NCI-H345 treated with DMSO at 0.1 percent for 48 hours (cell line): ENCODE data around the gene ERC1.
A peak's percentile ranks its signal among the peaks of the same experiment; 100 is the strongest.

ENCODE experiments used
- DNase-seq: peaks from one replicate; lab custom pipeline; 2025; ENCODE audit not compliant: unreplicated experiment; lab: John Stamatoyannopoulos, UW

The ERC1 gene

DNA sequence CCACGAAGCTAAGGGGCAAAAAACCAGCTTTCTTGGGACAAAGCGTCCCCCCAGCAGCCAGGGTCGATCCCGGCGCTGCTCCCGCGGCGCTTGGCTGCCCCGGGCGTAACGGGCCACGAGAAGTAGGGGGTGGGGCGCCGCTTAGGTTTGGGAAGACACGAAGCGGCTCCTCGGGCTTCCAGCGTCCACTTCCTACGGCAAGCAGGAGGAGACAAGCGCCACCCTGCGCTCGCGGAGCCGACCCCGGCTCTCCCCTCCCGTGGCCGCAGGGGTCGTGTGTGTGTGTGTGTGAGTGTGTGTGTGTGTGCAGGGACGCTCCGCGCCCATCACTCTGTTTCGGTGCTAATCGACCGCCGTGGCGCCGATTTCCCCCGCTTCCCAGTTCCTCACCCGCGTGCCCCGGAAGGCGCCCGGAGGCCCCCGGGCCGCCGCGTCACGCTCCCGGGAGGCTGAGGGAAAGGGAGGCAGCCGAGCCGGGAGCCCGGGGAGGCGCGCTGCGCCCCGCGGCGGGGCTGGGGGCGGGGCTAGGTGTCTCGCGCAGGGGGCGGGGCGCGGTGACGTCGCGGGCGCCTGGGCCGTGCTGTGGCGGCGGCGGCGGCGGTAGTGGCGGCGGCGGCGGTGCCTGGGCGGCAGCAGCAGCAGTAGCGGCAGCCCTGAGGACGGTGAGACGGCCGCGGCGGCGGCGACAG lies at the start of gene ERC1:
Gene ERC1, plus strand, starts transcription at position 563 of the 689 bp plus-strand sequence. CDS start 36,681 bp downstream, outside the sequence.
- DNase-seq, result peak; percentile 77

DNA sequence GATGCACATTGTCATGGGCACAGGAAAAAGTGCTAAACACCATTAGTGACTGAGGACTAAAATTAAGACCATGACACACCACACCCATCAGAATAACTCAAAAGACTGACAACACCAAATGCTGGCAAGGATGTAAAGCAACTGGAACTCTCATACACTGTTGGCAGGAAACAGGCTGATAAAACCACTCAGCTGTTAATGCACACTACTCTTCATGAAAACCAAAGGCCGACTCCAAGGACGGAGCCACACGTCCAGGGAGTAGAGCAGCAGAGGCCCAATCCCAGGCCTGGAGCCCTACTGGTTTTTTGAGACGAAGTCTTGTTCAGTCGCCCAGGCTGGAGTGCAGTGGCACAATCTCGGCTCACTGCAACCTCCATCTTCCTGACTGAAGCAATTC lies 48.0 kb upstream of the ERC1 start:
- DNase-seq, result no peak

DNA sequence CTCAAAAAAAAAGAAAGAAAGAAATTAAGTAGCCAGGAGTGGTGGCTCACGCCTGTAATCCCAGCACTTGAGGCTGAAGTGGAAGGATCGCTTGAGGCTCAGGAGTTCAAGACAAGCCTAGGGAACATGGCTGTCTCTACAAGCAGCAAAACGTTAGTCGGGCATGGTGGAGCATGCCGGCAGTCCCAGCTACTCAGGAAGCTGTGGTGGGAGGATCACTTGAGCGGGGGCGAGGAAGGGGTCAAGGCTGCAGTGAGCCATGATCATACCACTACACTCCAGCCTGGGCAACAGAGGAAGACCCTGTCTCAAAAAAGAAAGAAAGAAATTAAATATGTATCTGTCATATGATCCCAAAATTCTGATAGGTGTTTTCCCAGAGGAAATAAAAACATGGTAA lies 46.8 kb upstream of the ERC1 start:
- no peak for DNase-seq

DNA sequence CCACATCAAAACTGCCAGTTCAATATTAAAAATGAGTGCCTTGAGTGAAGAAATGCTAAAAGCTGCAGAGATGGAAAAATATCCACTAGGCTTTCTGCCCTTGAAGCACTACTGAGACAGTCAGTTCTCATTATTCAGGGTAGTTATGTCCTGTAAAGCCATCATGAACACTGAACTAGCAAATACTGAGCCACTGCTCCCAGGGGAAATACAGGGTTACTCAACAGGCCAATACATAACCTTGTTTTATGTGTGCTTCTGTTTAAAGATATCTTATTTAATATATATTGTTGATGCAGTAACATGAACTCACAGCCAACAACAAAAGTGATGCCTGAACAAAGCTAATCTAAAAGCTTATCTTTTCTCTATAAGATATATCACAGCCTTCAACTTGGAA lies 44.8 kb upstream of the ERC1 start:
- DNase-seq, result no peak

DNA sequence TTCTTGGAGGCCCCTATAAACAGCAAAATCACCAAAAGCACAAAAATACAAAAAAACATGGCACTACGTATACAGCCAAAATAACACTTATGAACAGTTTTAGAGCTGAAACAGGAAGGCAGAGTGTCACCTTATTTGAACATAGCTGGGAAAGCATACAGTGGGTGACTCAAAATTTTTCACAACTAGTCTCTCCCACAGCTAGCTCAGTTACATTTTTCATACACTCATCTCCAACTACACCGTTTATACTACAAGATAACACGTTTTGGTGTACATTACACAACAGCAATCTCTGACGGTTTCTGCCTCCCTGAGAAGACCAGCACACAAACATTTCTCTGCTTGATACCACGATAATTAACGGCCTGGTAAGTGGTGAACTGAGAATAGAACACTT lies 44.4 kb upstream of the ERC1 start:
- no peak for DNase-seq

DNA sequence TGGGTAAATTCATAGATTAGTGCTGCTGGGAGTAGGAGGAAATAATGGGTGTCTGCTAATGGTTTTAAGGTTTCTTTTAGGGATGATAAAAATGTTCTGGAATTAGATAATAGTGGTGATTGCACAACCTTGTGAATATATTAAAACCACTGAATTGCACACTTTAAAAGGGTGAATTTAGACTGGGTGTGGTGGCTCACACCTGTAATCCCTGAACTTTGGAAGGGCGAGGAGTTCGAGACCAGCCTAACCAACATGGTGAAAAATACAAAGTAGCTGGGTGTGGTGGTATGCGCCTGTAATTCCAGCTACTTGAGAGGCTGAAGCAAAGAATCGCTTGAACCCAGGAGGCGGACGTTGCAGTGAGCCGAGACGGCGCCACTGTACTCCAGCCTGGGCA lies 42.8 kb upstream of the ERC1 start:
- DNase-seq, result no peak

DNA sequence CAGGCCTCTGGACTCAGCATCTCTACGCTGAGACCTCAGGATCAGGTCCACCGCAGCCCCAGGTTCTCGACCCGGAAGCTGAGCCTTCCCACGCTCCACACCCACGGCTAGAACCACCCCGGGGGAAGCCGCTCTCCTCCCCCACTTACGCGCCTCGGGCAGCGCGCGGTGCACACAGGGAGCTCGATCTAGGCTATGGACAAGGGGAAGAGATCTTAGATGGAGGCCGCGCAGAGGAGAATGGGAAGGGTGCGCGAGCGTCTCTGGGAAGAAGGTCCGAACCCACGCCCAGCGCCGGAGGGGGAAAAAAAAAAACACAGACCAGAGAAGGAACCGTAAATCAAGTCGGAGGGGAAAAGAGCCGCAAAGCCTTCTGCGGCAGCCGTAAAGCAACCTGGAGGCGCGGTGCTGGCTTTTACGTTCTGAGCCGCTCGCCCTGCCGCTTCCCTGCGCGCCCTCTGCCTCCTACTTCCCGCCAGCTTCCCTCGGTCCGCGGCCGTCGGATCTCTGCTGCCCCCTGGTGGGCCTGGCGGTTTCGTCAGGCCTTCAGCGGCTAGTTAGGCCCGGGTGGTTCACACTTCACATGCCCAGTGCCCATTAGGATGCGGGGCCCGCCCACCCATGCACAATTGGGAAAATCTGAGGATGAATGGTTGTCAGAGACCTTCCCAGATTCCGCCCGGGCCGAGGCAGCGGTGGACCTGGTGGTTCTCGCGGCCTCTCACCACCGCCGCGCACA lies 41.4 kb upstream of the ERC1 start, which contains the start of gene RAD52:
Gene RAD52, minus strand, starts transcription at position 242 of the 739 bp plus-strand sequence. CDS start 16,636 bp downstream, outside the sequence.
- DNase-seq, result peak; percentile 97

DNA sequence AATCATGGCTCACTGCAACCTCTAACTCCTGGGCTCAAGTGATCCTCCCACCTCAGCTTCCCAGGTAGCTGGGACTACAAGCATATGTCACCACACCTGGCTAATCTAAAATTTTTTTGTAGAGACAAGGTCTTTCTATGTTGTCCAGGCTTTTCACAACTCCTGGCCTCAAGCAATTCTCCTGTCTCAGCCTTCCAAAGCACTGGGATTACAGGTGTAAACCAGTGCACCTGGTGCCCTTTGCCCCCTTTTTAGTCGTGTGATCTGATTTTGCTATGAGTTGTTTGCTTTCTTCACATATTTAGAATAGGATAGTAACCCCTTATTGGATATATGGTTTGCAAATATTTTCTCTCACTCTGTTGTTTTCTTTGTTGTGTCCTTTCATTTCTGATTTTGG lies 39.8 kb upstream of the ERC1 start:
- no peak for DNase-seq

DNA sequence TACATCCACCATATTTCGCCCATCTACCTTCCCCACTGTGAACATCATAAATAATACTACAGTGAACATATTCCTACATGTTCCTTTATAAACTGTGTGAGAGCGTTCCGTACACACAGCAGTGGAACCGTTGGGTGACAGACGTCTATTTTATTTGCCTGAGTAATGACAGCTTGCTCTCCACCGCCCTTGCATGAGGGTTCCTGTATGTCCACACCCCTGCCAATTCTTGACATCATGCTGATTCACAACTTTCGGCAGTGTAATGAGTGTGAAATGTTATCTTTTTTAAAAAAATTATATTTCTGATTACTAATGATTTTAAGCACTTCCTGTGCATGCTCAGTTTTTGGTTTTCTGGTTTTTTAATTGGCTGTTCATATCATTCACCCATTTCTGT lies 37.2 kb upstream of the ERC1 start:
- DNase-seq, result no peak

DNA sequence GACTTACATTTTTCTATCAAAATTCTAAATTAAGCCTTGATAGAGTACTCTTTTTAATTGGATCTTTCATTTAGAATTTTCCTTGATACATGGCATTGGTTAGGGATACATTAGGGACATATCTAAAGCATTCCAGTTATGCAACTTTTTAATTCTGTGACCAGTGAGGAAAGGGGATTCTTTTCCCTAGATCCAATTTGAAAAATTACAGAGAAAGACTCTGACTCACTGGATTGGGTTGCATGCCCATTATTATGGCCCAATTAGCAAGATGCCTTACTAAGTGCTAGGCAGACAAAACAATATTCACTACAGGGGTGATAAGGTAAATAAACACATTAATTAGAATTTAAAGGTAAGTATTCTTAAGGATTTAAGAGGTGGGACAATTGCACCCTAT lies 36.3 kb upstream of the ERC1 start:
- DNase-seq, result no peak

DNA sequence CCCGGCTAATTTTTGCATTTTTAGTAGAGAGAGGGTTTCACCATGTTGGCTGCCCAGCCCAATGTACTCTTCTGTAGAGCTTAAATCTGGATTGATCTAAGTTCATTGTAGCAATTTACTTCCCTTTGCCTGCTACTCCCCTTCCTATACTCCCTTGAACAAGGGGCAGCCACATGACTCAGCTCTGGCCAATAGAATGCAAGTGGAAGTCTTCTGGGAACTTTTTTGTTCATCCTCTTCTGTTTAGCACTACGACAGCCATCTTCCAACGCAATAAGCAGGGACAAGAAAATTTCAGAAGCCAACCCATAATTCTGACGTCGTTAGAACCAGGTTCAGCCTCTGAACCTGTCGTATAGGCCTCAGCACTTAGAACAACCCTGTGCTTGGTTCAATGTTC lies 35.1 kb upstream of the ERC1 start:
- DNase-seq, result no peak

DNA sequence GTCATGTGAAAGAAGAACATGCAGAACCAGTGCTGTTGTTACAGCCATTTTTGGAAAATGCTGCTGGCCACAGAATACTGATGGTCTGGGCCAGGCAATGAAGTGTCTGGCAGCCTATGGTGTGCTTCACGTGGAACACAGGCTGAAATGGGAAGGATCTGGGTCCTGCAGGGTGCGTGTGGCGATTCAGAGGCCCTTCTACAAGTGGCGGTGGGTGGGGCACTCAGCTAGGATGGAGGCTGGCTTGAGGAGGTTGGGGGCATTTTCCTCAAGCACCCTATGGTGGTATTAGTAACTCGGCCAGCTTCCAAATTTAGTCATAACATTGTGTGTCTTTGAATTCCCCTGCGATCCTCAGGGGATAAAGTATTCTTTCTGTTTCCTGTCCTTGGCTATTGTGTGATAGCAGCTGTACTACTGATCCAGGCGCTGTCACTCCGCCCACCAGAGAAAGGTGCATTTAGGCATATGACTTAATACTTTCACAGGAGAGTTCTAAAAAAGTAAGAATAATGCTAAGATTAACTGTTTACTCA lies 32.4 kb upstream of the ERC1 start:
- DNase-seq, result peak; percentile 9

DNA sequence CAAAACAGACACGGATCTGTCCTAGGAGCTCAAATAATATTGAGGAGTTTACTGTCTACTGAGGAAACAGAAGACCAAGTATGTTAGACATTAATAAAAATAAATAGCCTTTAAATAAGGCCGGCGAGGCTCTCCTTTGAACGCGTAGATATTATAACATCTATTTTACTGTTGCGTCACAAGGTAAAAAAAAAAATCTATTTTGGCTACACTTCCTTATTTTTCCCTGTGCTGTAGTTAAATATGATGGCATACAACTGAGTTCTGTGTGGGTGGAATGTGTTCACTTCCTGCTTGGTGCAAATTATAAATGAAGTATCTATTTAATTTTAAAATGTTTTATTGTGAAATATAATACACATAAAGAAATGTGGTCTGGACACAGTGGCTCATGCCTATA lies 24.3 kb upstream of the ERC1 start:
- DNase-seq, result no peak

DNA sequence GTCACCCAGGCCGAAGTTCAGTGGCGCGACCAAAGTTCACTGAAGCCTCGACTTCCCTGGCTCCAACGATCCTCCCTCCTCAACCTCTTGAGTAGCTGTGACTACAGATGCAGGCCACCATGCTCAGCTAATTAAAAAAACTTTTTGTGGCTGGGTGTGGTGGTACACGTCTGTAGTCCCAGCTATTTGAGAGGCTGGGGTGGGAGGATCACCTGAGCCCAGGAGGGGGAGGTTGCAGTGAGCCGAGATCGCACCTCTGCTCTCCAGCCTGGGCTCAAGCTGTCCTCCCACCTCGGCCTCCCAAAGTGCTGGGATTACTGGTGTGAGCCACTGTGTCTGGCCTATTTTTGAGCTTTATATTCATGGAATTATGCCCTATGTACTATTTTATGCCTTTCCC lies 23.4 kb upstream of the ERC1 start:
- no peak for DNase-seq

DNA sequence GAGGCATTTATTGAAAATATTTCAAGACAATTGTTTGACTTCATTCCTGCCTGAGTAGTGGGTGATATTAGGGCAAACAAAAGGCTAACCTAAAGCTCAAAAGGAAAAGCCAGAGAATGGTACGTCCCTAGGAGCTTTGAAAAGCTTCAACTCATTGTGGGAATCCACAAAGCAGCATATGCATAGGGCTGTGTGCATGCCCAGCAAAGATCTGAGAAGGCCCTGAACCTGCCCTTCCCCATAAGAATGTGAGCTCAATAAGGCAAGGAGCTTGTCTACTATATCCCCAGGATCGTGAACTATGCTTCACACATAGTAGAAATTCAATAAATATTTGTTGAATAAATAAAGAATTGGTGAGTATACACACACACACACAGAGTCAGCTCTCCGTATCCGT lies 22.5 kb upstream of the ERC1 start:
- DNase-seq, result no peak

DNA sequence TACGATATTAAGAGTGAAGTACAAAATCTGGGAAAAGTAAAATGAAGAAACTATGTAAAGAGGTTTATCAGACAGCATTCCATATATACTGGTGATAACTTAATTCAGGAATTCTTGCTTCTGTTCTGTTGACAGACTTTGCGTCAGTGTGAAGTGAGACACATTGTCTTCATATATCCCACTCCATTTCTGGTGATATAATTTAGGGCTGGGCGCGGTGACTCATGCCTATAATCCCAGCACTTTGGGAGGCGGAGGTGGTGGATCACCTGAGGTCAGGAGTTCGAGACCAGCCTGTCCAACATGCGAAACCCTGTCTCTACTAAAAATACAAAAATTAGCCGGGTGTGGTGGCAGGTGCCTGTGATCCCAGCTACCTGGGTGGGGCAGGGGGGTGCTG lies 21.2 kb upstream of the ERC1 start:
- DNase-seq, result no peak

DNA sequence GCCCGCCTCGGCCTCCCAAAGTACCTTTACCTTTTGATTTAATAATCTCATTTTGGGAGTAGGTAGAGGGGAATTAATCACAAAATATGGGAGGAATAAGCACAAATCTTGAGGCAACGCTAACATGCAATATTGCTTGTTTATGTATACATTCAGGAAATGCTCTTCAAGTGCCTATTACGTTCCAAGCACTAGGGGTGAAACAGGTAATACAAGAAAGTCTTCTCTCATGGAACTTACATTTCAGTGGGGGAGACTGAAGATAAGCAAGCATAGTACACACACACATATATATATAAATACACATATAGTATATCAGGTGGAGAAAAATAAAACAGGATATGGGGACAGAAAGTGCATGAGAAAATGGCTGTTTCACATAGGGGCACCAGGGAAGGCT lies 19.0 kb upstream of the ERC1 start:
- no peak for DNase-seq

DNA sequence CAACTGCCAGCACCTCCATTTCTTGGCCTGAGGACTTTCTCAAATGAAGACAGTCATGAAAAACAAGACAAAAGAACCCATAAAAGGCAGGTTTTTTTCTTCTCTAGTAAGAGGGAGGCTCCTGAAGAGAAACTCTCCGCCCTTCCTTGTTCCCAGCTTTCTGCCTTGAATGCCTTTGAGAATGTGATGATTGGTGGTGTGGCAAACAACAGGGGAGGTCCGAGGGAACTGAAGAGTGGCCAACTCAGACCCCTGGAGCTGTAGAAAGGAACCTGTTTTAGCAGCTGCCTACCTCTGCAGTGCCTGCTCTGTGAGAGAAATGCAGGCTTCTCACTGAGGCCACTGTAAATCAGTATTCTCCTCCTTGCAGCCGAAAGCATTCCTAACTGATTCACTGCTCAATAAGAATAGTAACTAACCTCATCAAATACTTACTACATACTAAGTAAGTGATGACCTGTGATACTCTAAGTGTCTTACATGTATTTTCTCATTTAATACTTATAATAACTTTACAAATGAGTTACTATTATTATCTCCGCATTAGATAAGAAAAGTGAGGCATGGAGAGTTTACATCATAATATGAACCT lies 16.7 kb upstream of the ERC1 start:
- DNase-seq, result no peak

DNA sequence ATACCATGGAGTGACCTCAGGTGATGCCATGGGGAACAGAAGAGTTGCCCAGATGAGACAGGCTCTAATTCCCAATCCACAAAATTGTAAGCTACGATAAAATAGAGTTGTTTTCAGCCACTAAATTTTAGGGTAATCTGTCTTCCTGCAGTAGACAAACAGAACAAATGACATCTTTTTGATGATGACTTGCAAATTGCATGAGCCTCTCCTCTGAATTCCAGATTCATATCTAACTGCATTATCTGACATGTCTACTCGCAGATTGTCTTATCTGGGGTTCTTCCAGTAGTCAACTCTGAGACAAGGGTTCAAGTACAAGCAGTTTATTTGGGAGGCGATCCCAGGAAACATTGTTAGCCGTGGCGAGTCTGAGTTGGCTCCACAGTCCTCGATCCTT lies 14.4 kb upstream of the ERC1 start:
- no peak for DNase-seq

DNA sequence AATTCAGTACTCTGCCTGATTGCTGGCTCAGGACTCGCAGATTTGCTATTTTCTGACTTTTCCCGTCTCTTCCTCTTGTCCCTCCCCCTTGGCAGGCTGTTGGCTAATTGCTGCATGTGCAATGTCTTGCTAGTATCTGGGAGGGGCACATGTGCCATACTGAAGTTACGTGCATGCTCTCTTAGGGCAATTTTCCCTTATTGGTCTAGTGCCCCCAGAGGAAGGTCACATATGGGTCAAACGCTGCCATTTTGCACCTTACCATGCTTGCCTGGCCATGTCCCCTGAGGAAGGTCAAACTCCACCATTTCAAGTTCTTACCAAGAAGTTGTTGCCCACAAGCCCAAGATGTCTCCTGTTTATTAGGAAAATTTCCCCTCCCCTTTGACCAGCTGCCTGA lies 13.9 kb upstream of the ERC1 start:
- no peak for DNase-seq

DNA sequence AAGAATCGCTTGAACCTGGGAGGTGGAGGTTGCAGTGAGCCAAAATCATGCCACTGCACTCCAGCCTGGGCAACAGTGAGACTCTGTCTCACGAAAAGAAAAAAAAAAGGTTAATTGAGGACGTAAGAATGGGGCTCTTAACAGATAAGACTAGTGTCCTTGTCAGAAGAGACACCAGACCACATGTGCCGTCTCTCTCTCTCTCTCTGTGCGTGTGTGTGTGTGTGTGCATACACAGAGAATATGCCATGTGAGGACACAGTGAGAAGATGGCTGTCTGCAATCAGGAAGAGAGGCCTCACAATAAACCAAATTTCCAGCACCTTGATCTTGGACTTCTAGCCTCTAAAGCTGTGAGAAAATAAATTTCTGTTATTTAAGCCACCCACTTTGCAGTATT lies 11.7 kb upstream of the ERC1 start:
- no peak for DNase-seq

DNA sequence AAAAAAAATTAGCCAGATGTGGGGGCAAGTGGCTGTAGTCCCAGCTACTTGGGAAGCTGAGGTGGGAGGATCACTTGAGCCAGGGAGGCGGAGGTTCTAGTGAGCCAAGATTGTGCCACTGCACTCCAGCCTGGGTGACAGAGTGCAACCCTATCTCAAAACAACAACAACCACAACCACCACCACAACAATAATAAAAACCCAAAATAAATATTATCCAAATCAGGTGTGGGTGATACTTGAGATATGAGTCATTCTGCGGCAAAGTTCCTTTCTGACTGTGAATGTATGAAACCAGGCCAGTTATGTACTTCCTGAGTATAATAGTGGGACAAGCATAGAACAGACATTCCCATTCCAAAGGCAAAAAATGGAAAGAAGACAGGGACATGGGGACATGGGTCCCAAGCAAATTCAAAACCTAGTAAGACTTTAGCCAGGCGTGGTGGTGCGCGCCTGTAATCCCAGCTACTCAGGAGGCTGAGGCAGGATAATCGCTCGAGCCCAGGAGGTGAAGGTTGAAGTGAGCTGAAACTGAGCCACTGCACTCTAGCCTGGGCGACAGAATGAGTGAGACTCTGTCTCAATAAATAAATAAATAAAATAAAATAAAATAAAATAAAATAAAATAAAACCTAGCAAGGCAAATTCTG lies 9.7 kb upstream of the ERC1 start:
- DNase-seq, result no peak
